Endometrial microvascular endothelial cells (primary cell): Measurements from ENCODE around the gene DEAF1. TPM values are rescaled to one million over a fixed set of nuclear protein-coding genes. Genes with fewer than 3 reads are reported as not detected.

Experiments
- in situ Hi-C: cut with HindIII; loops from 2 replicates; pipeline ENCODE4 v1.10.0; 2017; ENCODE audit warnings: low sequenced_read_pairs, low pct_unique_long_range_greater_than_20kb; ENCODE audit errors: inconsistent ontology term
- total RNA-seq: library from RNA; depleted of rRNA; stranded (reverse); fragments of >200 nt; gene quantifications from one replicate; pipeline ENCODE4 v1.2.3, GENCODE V29; 2015; ENCODE audit errors: inconsistent ontology term

The DEAF1 gene
- total RNA-seq, 1 donor from 2014 or later: 28.2 TPM

- in situ Hi-C loops: no loop called here
Observed at GRCh38 chr11:607020-607780, 87.8 kb downstream of the DEAF1 start.

GRCh38 chr11:606245-606644 lies 88.8 kb downstream of the DEAF1 start:
- in situ Hi-C loops: no loop called here

- in situ Hi-C loops: no loop called here
Observed at GRCh38 chr11:605286-606129, 89.5 kb downstream of the DEAF1 start.

- in situ Hi-C loops: no loop called here
Observed at GRCh38 chr11:603154-603553, 91.9 kb downstream of the DEAF1 start.

- in situ Hi-C loops: no loop called here
Observed at GRCh38 chr11:601573-602245, 93.3 kb downstream of the DEAF1 start.

GRCh38 chr11:598005-598680 lies 96.9 kb downstream of the DEAF1 start:
- in situ Hi-C loops: no loop called here

GRCh38 chr11:597166-597725 lies 97.8 kb downstream of the DEAF1 start:
- in situ Hi-C loops: no loop called here

- in situ Hi-C loops: no loop called here
Observed at GRCh38 chr11:596374-596773, 98.6 kb downstream of the DEAF1 start.

- in situ Hi-C loops: no loop called here
Observed at GRCh38 chr11:595400-595799, 99.6 kb downstream of the DEAF1 start.

Other genes starting within 250 kb of the DEAF1 start
- 43.1 TPM for gene PTDSS2, start 244.9 kb downstream of the DEAF1 start, total RNA-seq
- 278 TPM for gene RNH1, start 188.0 kb downstream of the DEAF1 start, total RNA-seq
- 82.1 TPM for gene HRAS, start 159.6 kb downstream of the DEAF1 start, total RNA-seq
- not detected for gene LRRC56, start 157.7 kb downstream of the DEAF1 start, total RNA-seq
- gene LMNTD2, start 134.5 kb downstream of the DEAF1 start, total RNA-seq: 0.65 TPM
- 34.7 TPM for gene RASSF7, start 134.3 kb downstream of the DEAF1 start, total RNA-seq
- gene PHRF1, start 118.8 kb downstream of the DEAF1 start, total RNA-seq: 15.8 TPM
- gene IRF7, start 79.3 kb downstream of the DEAF1 start, total RNA-seq: 31.4 TPM
- not detected for gene CDHR5, start 70.3 kb downstream of the DEAF1 start, total RNA-seq
- gene SCT, start 68.0 kb downstream of the DEAF1 start, total RNA-seq: not detected
- gene DRD4, start 58.0 kb downstream of the DEAF1 start, total RNA-seq: not detected
- 29.5 TPM for gene TMEM80, start 594 bp upstream of the DEAF1 start, total RNA-seq
- gene EPS8L2, start 11.0 kb upstream of the DEAF1 start, total RNA-seq: 0.56 TPM
- gene TALDO1, start 52.2 kb upstream of the DEAF1 start, total RNA-seq: 293 TPM
- gene GATD1, start 82.3 kb upstream of the DEAF1 start, total RNA-seq: 36.2 TPM
- 0.46 TPM for gene CEND1, start 94.9 kb upstream of the DEAF1 start, total RNA-seq
- gene SLC25A22, start 103.1 kb upstream of the DEAF1 start, total RNA-seq: 44.4 TPM
- 19.9 TPM for gene PIDD1, start 110.0 kb upstream of the DEAF1 start, total RNA-seq
- 402 TPM for gene RPLP2, start 114.7 kb upstream of the DEAF1 start, total RNA-seq
- 11.1 TPM for gene PNPLA2, start 123.7 kb upstream of the DEAF1 start, total RNA-seq
- 6.6 TPM for gene CRACR2B, start 132.7 kb upstream of the DEAF1 start, total RNA-seq
- 706 TPM for gene CD151, start 137.7 kb upstream of the DEAF1 start, total RNA-seq
- 315 TPM for gene POLR2L, start 147.3 kb upstream of the DEAF1 start, total RNA-seq
- gene TSPAN4, start 147.6 kb upstream of the DEAF1 start, total RNA-seq: 220 TPM
- gene CHID1, start 215.6 kb upstream of the DEAF1 start, total RNA-seq: 156 TPM
- 66.6 TPM for gene AP2A2, start 230.6 kb upstream of the DEAF1 start, total RNA-seq